ENCODE results near the gene PRL.

The PRL gene

GRCh38 chr6:22290045-22290444 lies 6.8 kb downstream of the PRL start:
- no peak for DNase-seq

- DNase-seq: no peak
Measured at GRCh38 chr6:22288721-22289120, 8.1 kb downstream of the PRL start.

GRCh38 chr6:22284666-22285065 lies 12.2 kb downstream of the PRL start:
- DNase-seq: no peak

GRCh38 chr6:22281341-22282085 lies 15.3 kb downstream of the PRL start:
- DNase-seq: no peak

- DNase-seq: no peak
Measured at GRCh38 chr6:22279427-22279826, 17.4 kb downstream of the PRL start.

- no peak for DNase-seq
Measured at GRCh38 chr6:22271081-22271480, 25.8 kb downstream of the PRL start.

GRCh38 chr6:22263748-22264147 lies 33.1 kb downstream of the PRL start:
- DNase-seq: no peak

- DNase-seq: no peak
Measured at GRCh38 chr6:22254886-22255285, 42.0 kb downstream of the PRL start.

- no peak for DNase-seq
Measured at GRCh38 chr6:22253955-22254655, 42.7 kb downstream of the PRL start.

GRCh38 chr6:22251348-22251747 lies 45.5 kb downstream of the PRL start:
- no peak for DNase-seq

GRCh38 chr6:22250486-22250885 lies 46.4 kb downstream of the PRL start:
- DNase-seq: no peak

GRCh38 chr6:22249711-22250350 lies 47.0 kb downstream of the PRL start:
- no peak for DNase-seq

- DNase-seq: no peak
Measured at GRCh38 chr6:22248513-22249308, 48.1 kb downstream of the PRL start.

GRCh38 chr6:22247916-22248482 lies 48.8 kb downstream of the PRL start:
- DNase-seq: no peak

GRCh38 chr6:22240025-22240424 lies 56.8 kb downstream of the PRL start:
- no peak for DNase-seq

- DNase-seq: no peak
Measured at GRCh38 chr6:22239261-22239921, 57.4 kb downstream of the PRL start.

- DNase-seq: no peak
Measured at GRCh38 chr6:22238861-22239260, 58.0 kb downstream of the PRL start.

- DNase-seq: no peak
Measured at GRCh38 chr6:22237526-22237925, 59.3 kb downstream of the PRL start.

Data from activated CD4-positive, CD25-positive, alpha-beta regulatory T cell treated with anti-CD3 and anti-CD28 coated beads, Interleukin-2, amount 50 U/mL, for 72 hours (primary cell).